ENCODE data around the gene NUP93. TPM values are rescaled to one million over a fixed set of nuclear protein-coding genes. Genes with fewer than 3 reads are reported as not detected.

Gene NUP93
- total and polyA plus RNA-seq, 4 donors = 27.4 to 59.9 (median 51.2) TPM

- H3K27me3 ChIP-seq (ENCODE audit: control insufficient read depth in 3 of 3, insufficient read depth in 3 of 3, low read length in 2 of 3) = no peaks in the 10 kb centered on the region
- WGBS, 2 donors = 79 to 82% methylated on average over 1 of the region's 1 CpG
- ATAC-seq (ENCODE audit: insufficient read depth, low FRiP score) = no peak
- no peak overlapping the region for H3K4me3 ChIP-seq
- no peaks in the 10 kb centered on the region for H3K9me3 ChIP-seq (ENCODE audit: control insufficient read depth in 4 of 4, insufficient read depth in 3 of 4, low read length in 3 of 4)
- no peak for DNase-seq
- H3K36me3 ChIP-seq (ENCODE audit: control insufficient read depth in 4 of 4, insufficient read depth in 4 of 4, low read length in 4 of 4) = peaks cover 0 to 11% (median 3%) of the 10 kb centered on the region in 4 donors
- no peak overlapping the region for H3K27ac ChIP-seq (ENCODE audit: low read depth in 1 of 2, low read length in 1 of 2)
- no peak overlapping the region for H3K9ac ChIP-seq (ENCODE audit: insufficient read depth in 1 of 2, low read length in 2 of 2)
- H3K4me1 ChIP-seq (ENCODE audit: control insufficient read depth in 5 of 5, insufficient read depth in 5 of 5, low read length in 5 of 5) = peaks cover 0 to 6% (median 0%) of the 10 kb centered on the region in 5 donors
- TF ChIP-seq, protein P1, sequence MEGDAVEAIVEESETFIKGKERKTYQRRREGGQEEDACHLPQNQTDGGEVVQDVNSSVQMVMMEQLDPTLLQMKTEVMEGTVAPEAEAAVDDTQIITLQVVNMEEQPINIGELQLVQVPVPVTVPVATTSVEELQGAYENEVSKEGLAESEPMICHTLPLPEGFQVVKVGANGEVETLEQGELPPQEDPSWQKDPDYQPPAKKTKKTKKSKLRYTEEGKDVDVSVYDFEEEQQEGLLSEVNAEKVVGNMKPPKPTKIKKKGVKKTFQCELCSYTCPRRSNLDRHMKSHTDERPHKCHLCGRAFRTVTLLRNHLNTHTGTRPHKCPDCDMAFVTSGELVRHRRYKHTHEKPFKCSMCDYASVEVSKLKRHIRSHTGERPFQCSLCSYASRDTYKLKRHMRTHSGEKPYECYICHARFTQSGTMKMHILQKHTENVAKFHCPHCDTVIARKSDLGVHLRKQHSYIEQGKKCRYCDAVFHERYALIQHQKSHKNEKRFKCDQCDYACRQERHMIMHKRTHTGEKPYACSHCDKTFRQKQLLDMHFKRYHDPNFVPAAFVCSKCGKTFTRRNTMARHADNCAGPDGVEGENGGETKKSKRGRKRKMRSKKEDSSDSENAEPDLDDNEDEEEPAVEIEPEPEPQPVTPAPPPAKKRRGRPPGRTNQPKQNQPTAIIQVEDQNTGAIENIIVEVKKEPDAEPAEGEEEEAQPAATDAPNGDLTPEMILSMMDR (IDR thresholded peaks at IDR 0.05; ENCODE audit: control extremely low read depth, extremely low read depth) = no peak
Measured at GRCh38 chr16:56763291-56763916, 33.5 kb downstream of the NUP93 start.

- DNase-seq = no peak
- H3K27me3 ChIP-seq (ENCODE audit: control insufficient read depth in 3 of 3, insufficient read depth in 3 of 3, low read length in 2 of 3) = no peaks in the 10 kb centered on the region
- H3K9me3 ChIP-seq (ENCODE audit: control insufficient read depth in 4 of 4, insufficient read depth in 3 of 4, low read length in 3 of 4) = no peaks in the 10 kb centered on the region
- peaks cover 0 to 10% (median 5%) of the 10 kb centered on the region in 5 donors for H3K4me1 ChIP-seq (ENCODE audit: control insufficient read depth in 5 of 5, insufficient read depth in 5 of 5, low read length in 5 of 5)
- TF ChIP-seq, protein P1 (IDR thresholded peaks at IDR 0.05; ENCODE audit: control extremely low read depth, extremely low read depth) = no peak
- peaks cover 0 to 10% (median 3%) of the 10 kb centered on the region in 4 donors for H3K36me3 ChIP-seq (ENCODE audit: control insufficient read depth in 4 of 4, insufficient read depth in 4 of 4, low read length in 4 of 4)
- no peak overlapping the region for H3K4me3 ChIP-seq
- no peak overlapping the region for H3K27ac ChIP-seq (ENCODE audit: low read depth in 1 of 2, low read length in 1 of 2)
- WGBS, 2 donors = 41 to 71% methylated on average over 2 of the region's 2 CpGs
- no peak overlapping the region for H3K9ac ChIP-seq (ENCODE audit: insufficient read depth in 1 of 2, low read length in 2 of 2)
- ATAC-seq (ENCODE audit: insufficient read depth, low FRiP score) = no peak
Measured at GRCh38 chr16:56764835-56765234, 34.9 kb downstream of the NUP93 start.

DNA sequence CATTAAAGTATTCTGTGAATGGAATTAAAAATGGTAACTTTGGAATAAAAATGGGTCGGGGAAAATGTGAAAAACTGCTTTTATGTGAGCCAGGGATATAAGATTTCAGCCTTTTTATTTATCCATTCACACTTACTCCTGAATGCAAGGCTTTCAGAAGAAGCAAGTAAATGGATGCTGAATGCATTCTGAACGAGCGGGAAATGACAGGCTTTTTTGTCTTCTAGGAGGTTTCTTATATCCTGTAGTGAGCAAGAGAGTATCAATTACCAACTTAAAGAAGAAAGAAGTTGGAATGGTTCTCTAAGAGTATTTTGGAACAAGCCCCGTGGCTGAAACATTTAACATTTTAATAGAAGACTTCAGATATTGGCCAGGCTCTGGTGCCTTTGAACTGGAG lies 36.0 kb downstream of the NUP93 start:
- H3K27me3 ChIP-seq (ENCODE audit: control insufficient read depth in 3 of 3, insufficient read depth in 3 of 3, low read length in 2 of 3) = no peaks in the 10 kb centered on the region
- ATAC-seq (ENCODE audit: insufficient read depth, low FRiP score) = no peak
- TF ChIP-seq, protein P1 (IDR thresholded peaks at IDR 0.05; ENCODE audit: control extremely low read depth, extremely low read depth) = no peak
- no peaks in the 10 kb centered on the region for H3K9me3 ChIP-seq (ENCODE audit: control insufficient read depth in 4 of 4, insufficient read depth in 3 of 4, low read length in 3 of 4)
- H3K27ac ChIP-seq (ENCODE audit: low read depth in 1 of 2, low read length in 1 of 2) = no peak overlapping the region
- no peak for DNase-seq
- H3K4me3 ChIP-seq = no peak overlapping the region
- peaks cover 0 to 16% (median 4%) of the 10 kb centered on the region in 5 donors for H3K4me1 ChIP-seq (ENCODE audit: control insufficient read depth in 5 of 5, insufficient read depth in 5 of 5, low read length in 5 of 5)
- peaks cover 0 to 5% (median 0%) of the 10 kb centered on the region in 4 donors for H3K36me3 ChIP-seq (ENCODE audit: control insufficient read depth in 4 of 4, insufficient read depth in 4 of 4, low read length in 4 of 4)
- no peak overlapping the region for H3K9ac ChIP-seq (ENCODE audit: insufficient read depth in 1 of 2, low read length in 2 of 2)
- 96% methylated on average over 4 of the region's 4 CpGs for WGBS, 2 donors
